T-cell (primary cell): ENCODE results near the gene PCLO. TPM values are rescaled to one million over a fixed set of nuclear protein-coding genes. Genes with fewer than 3 reads are reported as not detected.
"Not testable (repeated sequence)": the region's sequence is repeated elsewhere in the genome, so short reads cannot be mapped to it uniquely, and the experiment has no call there.

Experiments used
- ATAC-seq, 4 experiments: fragments of 200-7000 bp in 3 of 4; fragments of 150-1000 bp in 1 of 4; cut with Tn5 transposase; replicated peaks in 1 of 4; 1 replicate in 3 of 4; 2 replicates in 1 of 4; pipeline ENCODE4 v1.10.0; 2021; ENCODE audit warnings: moderate library complexity in 3 of 4, mild to moderate bottlenecking in 2 of 4, moderate number of reproducible peaks in 1 of 4
- CTCF ChIA-PET, 2 donors: fragments of 300-600 bp; sonication (Branson Sonifier 250); formaldehyde crosslinking; loops; one replicate each; lab custom pipeline; 2022; ENCODE audit warnings: antibody characterized with exemption in 2 of 2; lab: Charles Lee
- POLR2A ChIA-PET, 2 donors: fragments of 300-600 bp; sonication (Branson Sonifier 250); formaldehyde crosslinking; loops; one replicate each; lab custom pipeline; 2022; ENCODE audit warnings: antibody characterized with exemption in 2 of 2; lab: Charles Lee
- DNase-seq, 35 experiments: peaks; one replicate each; pipeline versions ENCODE4 v3.0.0 to v3.0.0-alpha.2; 2013 to 2023
- H3K27ac ChIP-seq: one replicate; pipeline ENCODE4 v1.5.1; 2013; ENCODE audit warnings: low read length
- H3K27me3 ChIP-seq, 2 experiments: replicated peaks in 1 of 2; 1 replicate in 1 of 2; 2 replicates in 1 of 2; pipeline versions ENCODE4 v1.6.1 to v1.7.0; 2013; ENCODE audit warnings: low read length in 1 of 2, mixed read lengths in 1 of 2; ENCODE audit not compliant: control insufficient read depth in 2 of 2, insufficient read depth in 2 of 2; ENCODE audit errors: extremely low read depth in 1 of 2
- H3K36me3 ChIP-seq, 2 donors: 1 replicate in 1 of 2; 2 replicates in 1 of 2; pipeline versions ENCODE4 v1.6.1 to v1.7.0; 2013; ENCODE audit warnings: low read length in 1 of 2; ENCODE audit not compliant: control insufficient read depth in 2 of 2, insufficient read depth in 1 of 2; ENCODE audit errors: extremely low read depth in 1 of 2
- H3K4me1 ChIP-seq, 2 experiments: 1 replicate in 1 of 2; 2 replicates in 1 of 2; pipeline versions ENCODE4 v1.6.1 to v1.7.0; 2013; ENCODE audit warnings: low read length in 2 of 2, mixed read lengths in 1 of 2; ENCODE audit not compliant: insufficient read depth in 2 of 2, control insufficient read depth in 1 of 2; ENCODE audit errors: extremely low read depth in 1 of 2
- H3K4me3 ChIP-seq, 2 donors: 1 replicate in 1 of 2; 2 replicates in 1 of 2; pipeline versions ENCODE4 v1.5.1 to v1.7.0; 2013; ENCODE audit warnings: mild to moderate bottlenecking in 2 of 2, low read length in 1 of 2, moderate library complexity in 1 of 2; ENCODE audit not compliant: control insufficient read depth in 1 of 2; ENCODE audit errors: extremely low read depth in 1 of 2
- H3K9me3 ChIP-seq: 2 replicates; pipeline ENCODE4 v1.7.0; 2013
- H3K27ac Mint-ChIP-seq, 2 donors: one replicate each; pipeline ENCODE4 v1.8.0; 2020 to 2021; ENCODE audit warnings: mild to moderate bottlenecking in 2 of 2, mixed read lengths in 2 of 2
- H3K27me3 Mint-ChIP-seq, 2 donors: one replicate each; pipeline ENCODE4 v1.8.0; 2021 to 2022; ENCODE audit warnings: mixed read lengths in 2 of 2
- H3K36me3 Mint-ChIP-seq: one replicate; pipeline ENCODE4 v1.8.0; 2021; ENCODE audit warnings: mixed read lengths
- H3K4me1 Mint-ChIP-seq, 3 donors: one replicate each; pipeline ENCODE4 v1.8.0; 2020 to 2022; ENCODE audit warnings: mixed read lengths in 3 of 3, mild to moderate bottlenecking in 1 of 3
- H3K4me3 Mint-ChIP-seq, 3 donors: one replicate each; pipeline ENCODE4 v1.8.0; 2020 to 2022; ENCODE audit warnings: mild to moderate bottlenecking in 3 of 3, mixed read lengths in 3 of 3, moderate library complexity in 3 of 3
- H3K9me3 Mint-ChIP-seq, 3 donors: one replicate each; pipeline ENCODE4 v1.8.0; 2020 to 2022; ENCODE audit warnings: mixed read lengths in 3 of 3
- WGBS: methylation state at CpG from one replicate; pipeline ENCODE4 v1.1.5; 2013; ENCODE audit warnings: missing lambda C conversion rate; ENCODE audit not compliant: insufficient coverage; 5-methylcytosine and 5-hydroxymethylcytosine counted together
- total RNA-seq, 35 experiments: library from RNA in 6 of 35; stranded (reverse) in 6 of 35; fragments of 120-200 nt in 1 of 35; gene quantifications; one replicate each; pipeline versions ENCODE4 v1.2.1 to v1.2.4 and lab custom pipeline; 2013 to 2026

PCLO gene
- total RNA-seq, 5 donors from 2014 or later (not counting 1 experiment from before 2014, with no cell fraction given): 0.03 to 0.05 (median 0.03) TPM; not detected in 1

GRCh38 chr7:83105948-83106347 lies 56.7 kb downstream of the PCLO start:
- H3K36me3 ChIP-seq: no peaks in the 10 kb centered on the region
- no peaks in the 10 kb centered on the region for H3K36me3 Mint-ChIP-seq
- H3K27ac ChIP-seq: no peak overlapping the region
- H3K27me3 Mint-ChIP-seq: no peaks in the 10 kb centered on the region
- no peak overlapping the region for H3K4me3 ChIP-seq
- no peaks in the 10 kb centered on the region for H3K9me3 ChIP-seq
- H3K27ac Mint-ChIP-seq: no peak overlapping the region
- H3K4me3 Mint-ChIP-seq: no peak overlapping the region
- CTCF ChIA-PET: no interaction called here
- no CpG with 5 or more reads among the region's 2 CpGs for WGBS
- POLR2A ChIA-PET: no interaction called here
- no peaks in the 10 kb centered on the region for H3K27me3 ChIP-seq
- ATAC-seq: no peak
- H3K4me1 Mint-ChIP-seq: no peaks in the 10 kb centered on the region
- H3K4me1 ChIP-seq: no peaks in the 10 kb centered on the region
- DNase-seq: no peak
- H3K9me3 Mint-ChIP-seq: peaks cover 0 to 3% (median 0%) of the 10 kb centered on the region in 3 donors

DNA sequence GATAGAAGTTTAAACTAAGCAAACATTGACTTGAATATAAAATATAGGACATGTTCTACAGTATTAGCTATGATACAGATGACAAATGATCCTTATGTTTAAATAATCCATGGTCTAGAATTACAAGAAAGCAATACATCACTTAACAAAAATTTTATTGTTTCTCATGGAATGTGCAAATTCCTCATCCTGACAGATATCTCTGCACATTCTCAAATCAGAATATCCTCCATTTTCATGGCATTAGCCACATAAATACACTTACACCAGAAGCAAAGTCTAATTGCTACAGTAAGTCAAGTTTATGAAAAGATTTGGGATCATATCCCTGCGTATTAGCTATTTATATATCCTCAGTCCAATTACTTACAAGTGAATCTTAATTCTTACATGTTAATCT lies 57.6 kb downstream of the PCLO start:
- H3K4me1 Mint-ChIP-seq: no peaks in the 10 kb centered on the region
- no peaks in the 10 kb centered on the region for H3K27me3 Mint-ChIP-seq
- DNase-seq: no peak
- ATAC-seq: no peak
- POLR2A ChIA-PET: no interaction called here
- WGBS: no CpG with 5 or more reads among the region's 1 CpG
- Histone ChIP-seq H3K4me3 (no peak overlapping the region), H3K9me3 (no peaks in the 10 kb centered on the region), H3K4me1 (no peaks in the 10 kb centered on the region), H3K36me3 (no peaks in the 10 kb centered on the region), H3K27me3 (no peaks in the 10 kb centered on the region), H3K27ac (no peak overlapping the region)
- no peaks in the 10 kb centered on the region for H3K9me3 Mint-ChIP-seq
- no peak overlapping the region for H3K27ac Mint-ChIP-seq
- CTCF ChIA-PET: no interaction called here
- no peak overlapping the region for H3K4me3 Mint-ChIP-seq
- H3K36me3 Mint-ChIP-seq: no peaks in the 10 kb centered on the region

GRCh38 chr7:83101530-83101929 lies 61.2 kb downstream of the PCLO start:
- Mint-ChIP-seq H3K4me3 (no peak overlapping the region), H3K36me3 (no peaks in the 10 kb centered on the region), H3K27ac (no peak overlapping the region), H3K27me3 (no peaks in the 10 kb centered on the region), H3K9me3 (peaks cover 0 to 4% (median 3%) of the 10 kb centered on the region in 3 donors), H3K4me1 (no peaks in the 10 kb centered on the region)
- Histone ChIP-seq H3K36me3 (no peaks in the 10 kb centered on the region), H3K9me3 (no peaks in the 10 kb centered on the region), H3K4me1 (no peaks in the 10 kb centered on the region), H3K27ac (no peak overlapping the region), H3K27me3 (no peaks in the 10 kb centered on the region), H3K4me3 (no peak overlapping the region)
- WGBS: no CpG with 5 or more reads among the region's 3 CpGs
- no peak for DNase-seq
- ChIA-PET CTCF (no interaction called here), POLR2A (no interaction called here)
- no peak for ATAC-seq

GRCh38 chr7:83096065-83096580 lies 66.6 kb downstream of the PCLO start:
- Mint-ChIP-seq H3K36me3 (no peaks in the 10 kb centered on the region), H3K4me3 (no peak overlapping the region), H3K27ac (no peak overlapping the region), H3K9me3 (peaks cover 4 to 13% (median 10%) of the 10 kb centered on the region in 3 donors), H3K4me1 (no peaks in the 10 kb centered on the region), H3K27me3 (no peaks in the 10 kb centered on the region)
- H3K9me3 ChIP-seq: no peaks in the 10 kb centered on the region
- DNase-seq (no peak), ATAC-seq (no peak)
- no peaks in the 10 kb centered on the region for H3K4me1 ChIP-seq
- no peaks in the 10 kb centered on the region for H3K36me3 ChIP-seq
- no peak overlapping the region for H3K27ac ChIP-seq
- no CpG with 5 or more reads among the region's 2 CpGs for WGBS
- CTCF ChIA-PET: no interaction called here
- no peak overlapping the region for H3K4me3 ChIP-seq
- H3K27me3 ChIP-seq: no peaks in the 10 kb centered on the region
- POLR2A ChIA-PET: no interaction called here

DNA sequence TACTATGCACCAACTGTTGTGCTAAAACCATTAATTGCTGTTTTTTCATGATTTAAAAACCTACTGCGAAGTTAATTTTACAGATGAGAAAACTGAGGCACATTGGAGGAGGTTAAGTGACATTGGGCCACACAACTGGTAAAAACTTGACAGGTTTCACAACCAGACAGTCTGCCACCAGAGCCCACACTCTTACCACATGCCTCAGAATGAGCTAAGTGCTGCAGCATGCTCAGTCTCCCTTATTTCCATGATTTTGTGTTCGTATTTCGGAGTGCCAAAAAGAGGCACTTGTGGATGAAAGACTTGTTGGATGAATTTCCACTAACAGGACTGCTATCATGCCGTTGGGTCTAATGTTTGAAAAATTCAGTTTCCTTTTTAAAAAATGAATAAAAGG lies 77.4 kb downstream of the PCLO start:
- H3K27ac ChIP-seq: no peak overlapping the region
- H3K4me1 ChIP-seq: no peaks in the 10 kb centered on the region
- WGBS: 50% methylated on average over 1 of the region's 4 CpGs
- ChIA-PET POLR2A (no interaction called here), CTCF (no interaction called here)
- H3K27me3 ChIP-seq: no peaks in the 10 kb centered on the region
- Mint-ChIP-seq H3K27ac (no peak overlapping the region), H3K36me3 (no peaks in the 10 kb centered on the region), H3K4me3 (no peak overlapping the region), H3K9me3 (peaks cover 4 to 17% (median 5%) of the 10 kb centered on the region in 3 donors), H3K27me3 (no peaks in the 10 kb centered on the region), H3K4me1 (no peaks in the 10 kb centered on the region)
- no peak for DNase-seq
- no peak for ATAC-seq
- H3K9me3 ChIP-seq: no peaks in the 10 kb centered on the region
- no peak overlapping the region for H3K4me3 ChIP-seq
- H3K36me3 ChIP-seq: no peaks in the 10 kb centered on the region

- H3K27me3 ChIP-seq, CTCF ChIA-PET, ATAC-seq, H3K27me3 Mint-ChIP-seq, POLR2A ChIA-PET, H3K9me3 ChIP-seq, H3K36me3 Mint-ChIP-seq, H3K4me3 Mint-ChIP-seq, H3K4me1 ChIP-seq, H3K4me3 ChIP-seq, DNase-seq, H3K36me3 ChIP-seq, H3K27ac ChIP-seq, H3K4me1 Mint-ChIP-seq, H3K27ac Mint-ChIP-seq: not testable (repeated sequence)
- no CpG with 5 or more reads among the region's 1 CpG for WGBS
- H3K9me3 Mint-ChIP-seq: peaks cover 0 to 12% (median 2%) of the 10 kb centered on the region in 3 donors
Measured at GRCh38 chr7:83079879-83080278, 82.8 kb downstream of the PCLO start.

- DNase-seq (no peak), ATAC-seq (no peak)
- Histone ChIP-seq H3K27me3 (no peaks in the 10 kb centered on the region), H3K9me3 (no peaks in the 10 kb centered on the region), H3K36me3 (no peaks in the 10 kb centered on the region), H3K4me3 (no peak overlapping the region), H3K4me1 (no peaks in the 10 kb centered on the region), H3K27ac (no peak overlapping the region)
- peaks cover 5 to 11% (median 11%) of the 10 kb centered on the region in 3 donors for H3K9me3 Mint-ChIP-seq
- no peak overlapping the region for H3K4me3 Mint-ChIP-seq
- H3K4me1 Mint-ChIP-seq: no peaks in the 10 kb centered on the region
- H3K27me3 Mint-ChIP-seq: no peaks in the 10 kb centered on the region
- POLR2A ChIA-PET: no interaction called here
- CTCF ChIA-PET: no interaction called here
- no CpG with 5 or more reads among the region's 2 CpGs for WGBS
- H3K36me3 Mint-ChIP-seq: no peaks in the 10 kb centered on the region
- no peak overlapping the region for H3K27ac Mint-ChIP-seq
Measured at GRCh38 chr7:83077328-83077727, 85.4 kb downstream of the PCLO start.
